ENCODE data around the gene EDN3.
"Not testable (repeated sequence)": the region's sequence is repeated elsewhere in the genome, so short reads cannot be mapped to it uniquely, and the experiment has no call there.

EDN3 gene

DNA sequence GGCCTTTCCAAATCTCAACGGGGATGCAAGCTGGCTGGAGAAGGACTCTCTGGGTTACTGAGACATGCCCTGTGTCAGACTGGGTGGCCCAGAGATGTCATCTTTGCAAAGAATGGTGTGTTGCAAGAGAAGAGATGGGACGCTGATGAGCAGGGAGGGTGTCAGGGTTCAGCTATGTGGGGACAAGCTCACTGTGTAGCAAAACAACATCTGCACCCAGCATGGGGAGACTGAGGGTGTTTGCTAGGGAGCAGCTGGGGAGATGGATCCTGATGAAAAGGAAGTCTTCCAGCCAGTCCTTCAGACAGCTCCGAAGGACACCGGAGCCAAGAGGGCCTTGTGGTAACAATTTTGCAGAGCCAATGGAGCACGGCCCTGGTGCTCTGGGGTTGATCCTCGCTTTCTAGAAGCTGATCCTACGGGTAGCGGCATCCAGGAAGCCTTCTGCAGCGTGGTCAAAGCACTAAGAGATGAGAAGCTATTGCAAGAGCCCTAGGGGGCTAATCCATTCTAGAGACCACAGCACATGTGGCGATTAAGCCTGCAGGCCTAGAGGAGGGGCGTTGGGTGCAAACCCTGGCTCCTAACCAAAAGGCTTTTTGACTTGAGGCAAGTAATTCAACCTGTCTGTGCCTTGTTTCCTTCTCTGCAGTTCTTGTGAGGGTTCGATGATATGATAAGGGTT is 39.9 kb downstream of the EDN3 start:
- DNase-seq, result no peak

DNA sequence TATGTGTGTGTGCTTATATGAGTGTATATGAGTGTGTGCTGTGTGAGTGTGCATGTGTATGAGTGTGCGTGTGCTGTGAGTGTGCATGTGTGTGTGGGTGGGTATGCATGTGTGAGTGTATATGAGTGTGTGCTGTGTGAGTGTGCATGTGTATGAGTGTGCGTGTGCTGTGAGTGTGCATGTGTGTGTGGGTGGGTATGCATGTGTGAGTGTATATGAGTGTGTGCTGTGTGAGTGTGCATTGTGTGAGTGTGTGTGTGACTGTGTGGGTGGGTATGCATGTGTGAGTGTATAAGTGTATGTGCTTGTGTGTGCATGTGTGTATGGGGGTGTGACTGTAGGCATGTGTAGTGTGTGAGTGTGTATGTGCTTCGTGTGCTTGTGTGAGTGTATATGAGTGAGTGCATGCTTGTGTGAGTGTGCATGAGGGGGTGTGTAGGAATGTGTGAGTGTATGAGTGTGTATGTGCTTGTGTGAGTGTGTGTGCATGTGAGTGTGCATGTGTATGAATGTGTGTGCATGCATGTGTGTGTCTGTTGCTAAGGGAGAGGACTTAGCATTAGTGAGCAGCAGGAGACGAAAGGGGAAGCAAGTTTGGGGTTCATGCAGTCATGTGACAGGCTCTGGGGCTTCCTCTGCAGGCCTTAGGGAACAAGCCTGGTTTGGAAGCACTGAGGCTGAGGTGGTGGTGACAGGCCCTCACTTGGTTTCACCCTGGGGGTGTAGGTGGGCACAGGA is 41.0 kb downstream of the EDN3 start:
- DNase-seq, result not testable (repeated sequence)

- no peak for DNase-seq
These were observed 41.9 kb downstream of the EDN3 start for GRCh38 chr20:59342023-59342957.

GRCh38 chr20:59346061-59346460 is 45.6 kb downstream of the EDN3 start:
- no peak for DNase-seq

DNA sequence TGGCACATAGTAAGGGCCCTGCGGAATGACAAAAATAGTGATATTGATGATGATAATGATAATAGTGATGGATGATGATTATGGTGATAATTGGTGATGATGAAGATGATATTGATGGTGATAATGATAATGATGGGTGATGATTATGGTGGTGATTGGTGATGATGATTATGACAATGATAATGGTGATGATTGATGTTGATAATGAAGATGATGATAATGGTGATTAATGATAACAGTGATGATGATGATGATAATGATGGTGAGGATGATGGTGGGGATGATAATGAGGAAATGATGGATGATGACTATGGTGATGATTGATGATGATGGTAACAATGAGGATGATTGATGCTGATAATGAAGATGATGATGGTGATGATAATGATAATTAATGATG is 48.9 kb downstream of the EDN3 start:
- DNase-seq, result no peak

GRCh38 chr20:59350330-59351156 is 50.1 kb downstream of the EDN3 start:
- DNase-seq, result no peak

- no peak for DNase-seq
These were observed 51.0 kb downstream of the EDN3 start for GRCh38 chr20:59351157-59352040.

GRCh38 chr20:59352541-59352940 is 52.1 kb downstream of the EDN3 start:
- DNase-seq, result no peak

- DNase-seq, result no peak
These were observed 52.6 kb downstream of the EDN3 start for GRCh38 chr20:59352990-59353389.

DNA sequence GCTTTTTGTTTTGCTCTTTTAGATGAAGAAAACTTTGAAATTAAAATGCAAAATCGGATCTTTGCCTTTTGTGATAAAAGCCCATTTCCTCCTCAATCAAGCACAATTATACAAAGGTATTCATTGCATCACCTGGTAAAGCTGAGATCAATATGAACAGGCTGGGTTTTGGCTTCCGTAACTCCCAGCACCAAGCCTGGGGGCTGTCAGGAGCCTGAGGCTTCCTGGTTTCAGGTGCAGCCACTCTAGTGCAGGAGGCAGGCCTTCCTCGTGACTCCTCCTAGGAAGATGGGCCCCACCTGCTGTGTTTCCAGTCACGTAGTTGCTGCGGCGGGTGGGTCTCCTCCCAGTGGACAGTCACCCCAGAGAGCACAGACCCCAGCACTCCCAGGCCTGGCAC is 54.0 kb downstream of the EDN3 start:
- DNase-seq, result no peak

GRCh38 chr20:59355242-59355641 is 54.8 kb downstream of the EDN3 start:
- DNase-seq, result no peak

- no peak for DNase-seq
These were observed 56.3 kb downstream of the EDN3 start for GRCh38 chr20:59356662-59357165.

DNA sequence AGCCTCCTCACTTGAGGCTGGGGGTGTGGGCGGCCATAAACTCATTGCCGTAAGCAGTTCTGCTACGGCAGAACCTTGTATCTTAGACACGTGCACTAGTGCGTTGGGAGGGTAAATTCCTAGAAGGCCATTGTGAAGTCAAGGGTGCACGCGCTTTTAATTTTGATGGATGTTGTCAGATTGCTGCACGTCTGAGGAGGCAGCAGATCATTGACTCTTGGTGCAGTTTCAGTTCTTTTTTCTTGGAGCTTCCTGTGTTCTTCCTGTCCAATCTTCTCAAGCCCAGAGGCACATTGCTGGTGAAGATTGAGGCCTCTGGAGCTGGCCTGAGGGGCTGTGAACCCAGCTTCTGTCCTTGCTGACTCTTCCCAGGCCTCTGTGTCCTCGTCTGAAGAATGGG is 58.4 kb downstream of the EDN3 start:
- DNase-seq, result not testable (repeated sequence)

- DNase-seq, result no peak
These were observed 59.7 kb downstream of the EDN3 start for GRCh38 chr20:59359906-59360725.

DNA sequence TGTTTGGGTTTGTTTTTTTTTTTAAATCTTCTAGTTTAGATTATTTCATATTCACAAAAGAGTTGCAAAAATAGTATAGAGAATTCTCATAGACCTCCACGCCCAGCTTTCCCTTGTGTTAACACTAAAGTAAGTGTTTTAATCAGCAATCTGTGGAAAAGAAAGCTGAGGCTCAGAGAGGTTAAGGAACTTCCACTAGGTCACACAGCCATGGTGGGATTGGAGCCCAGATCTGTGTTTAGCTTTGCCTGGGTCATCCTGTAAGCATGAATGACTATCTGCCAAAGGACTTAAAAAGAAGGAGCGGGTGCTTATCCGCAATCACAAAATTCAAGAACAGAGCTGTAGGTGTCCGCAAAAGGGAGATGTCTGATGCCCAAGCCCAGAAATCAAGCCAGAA is 60.5 kb downstream of the EDN3 start:
- DNase-seq, result no peak

DNA sequence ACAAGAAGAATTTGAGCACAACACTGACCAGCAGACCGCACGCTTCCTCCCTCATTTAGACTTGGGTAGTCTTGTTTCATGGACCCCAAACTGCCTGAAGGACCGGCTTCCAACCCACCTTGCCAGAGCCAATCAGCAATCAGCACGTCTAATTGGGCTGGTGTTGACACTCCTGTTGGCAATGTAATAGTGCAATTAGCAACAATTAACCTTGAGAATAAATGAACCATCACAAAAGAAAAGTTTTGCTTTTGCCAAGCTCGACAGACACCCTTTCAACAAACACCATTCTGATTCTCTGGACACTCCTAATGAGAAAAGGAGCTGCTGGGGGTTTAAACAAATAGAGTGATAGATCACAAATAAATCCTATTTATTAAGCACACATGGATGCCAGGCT is 61.0 kb downstream of the EDN3 start:
- no peak for DNase-seq

- DNase-seq, result no peak
These were observed 62.7 kb downstream of the EDN3 start for GRCh38 chr20:59363101-59363500.

DNA sequence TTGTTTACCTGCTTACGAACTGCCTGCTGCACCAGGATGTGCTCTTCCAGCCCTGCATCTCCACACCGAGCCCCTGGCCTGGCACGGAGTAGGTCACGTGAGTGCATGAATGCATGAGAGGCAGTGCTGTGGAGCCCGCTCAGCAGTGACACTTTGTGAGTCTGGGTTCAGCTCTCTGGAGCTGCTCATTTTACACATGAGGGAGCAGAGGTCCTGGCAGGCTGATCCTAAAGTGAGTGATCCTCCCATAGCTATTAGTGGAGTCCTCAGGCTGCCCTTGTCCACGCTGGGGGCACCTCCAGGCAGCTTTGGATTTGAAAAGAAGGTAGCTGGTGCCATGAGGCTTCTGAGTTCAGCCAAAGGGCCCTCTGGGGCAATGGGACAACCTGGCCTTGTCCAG is 64.2 kb downstream of the EDN3 start:
- DNase-seq, result no peak

GRCh38 chr20:59365611-59366285 is 65.3 kb downstream of the EDN3 start:
- DNase-seq, result no peak

GRCh38 chr20:59371431-59371830 is 71.0 kb downstream of the EDN3 start:
- no peak for DNase-seq

Measured in CD4-positive, alpha-beta T cell treated with Interleukin-1 beta for 1 hour (primary cell).